ENCODE data around the gene MYBPC2. TPM values are rescaled to one million over a fixed set of nuclear protein-coding genes. Genes with fewer than 3 reads are reported as not detected.

MYBPC2 gene
- total RNA-seq, 2 experiments from 2014 or later = 0.11 to 0.59 TPM

DNA sequence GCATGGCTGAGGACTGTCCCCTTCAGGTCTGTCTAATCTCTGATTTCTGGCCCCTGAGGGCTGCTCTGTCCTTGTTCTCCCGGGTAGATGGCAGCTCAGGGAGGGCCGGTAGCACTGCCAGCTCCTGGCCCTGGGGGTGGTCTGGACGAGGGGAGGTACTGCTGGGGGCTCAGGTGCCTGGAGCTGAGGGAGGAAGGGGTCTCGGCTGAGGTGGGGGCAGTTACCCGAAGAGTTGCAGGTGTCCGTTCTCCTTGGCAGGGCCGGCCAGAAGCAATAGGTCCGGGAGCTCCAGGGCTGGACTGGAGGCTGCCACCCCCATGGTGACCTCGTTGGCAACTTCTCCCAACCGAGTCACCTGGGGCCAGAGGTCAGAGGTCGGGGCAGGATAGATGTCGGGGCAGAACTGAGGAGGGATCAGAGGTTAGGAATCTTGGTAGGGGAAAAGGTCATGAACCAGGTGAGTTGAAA, 42.4 kb downstream of the MYBPC2 start:
- TF ChIP-seq, protein P1, sequence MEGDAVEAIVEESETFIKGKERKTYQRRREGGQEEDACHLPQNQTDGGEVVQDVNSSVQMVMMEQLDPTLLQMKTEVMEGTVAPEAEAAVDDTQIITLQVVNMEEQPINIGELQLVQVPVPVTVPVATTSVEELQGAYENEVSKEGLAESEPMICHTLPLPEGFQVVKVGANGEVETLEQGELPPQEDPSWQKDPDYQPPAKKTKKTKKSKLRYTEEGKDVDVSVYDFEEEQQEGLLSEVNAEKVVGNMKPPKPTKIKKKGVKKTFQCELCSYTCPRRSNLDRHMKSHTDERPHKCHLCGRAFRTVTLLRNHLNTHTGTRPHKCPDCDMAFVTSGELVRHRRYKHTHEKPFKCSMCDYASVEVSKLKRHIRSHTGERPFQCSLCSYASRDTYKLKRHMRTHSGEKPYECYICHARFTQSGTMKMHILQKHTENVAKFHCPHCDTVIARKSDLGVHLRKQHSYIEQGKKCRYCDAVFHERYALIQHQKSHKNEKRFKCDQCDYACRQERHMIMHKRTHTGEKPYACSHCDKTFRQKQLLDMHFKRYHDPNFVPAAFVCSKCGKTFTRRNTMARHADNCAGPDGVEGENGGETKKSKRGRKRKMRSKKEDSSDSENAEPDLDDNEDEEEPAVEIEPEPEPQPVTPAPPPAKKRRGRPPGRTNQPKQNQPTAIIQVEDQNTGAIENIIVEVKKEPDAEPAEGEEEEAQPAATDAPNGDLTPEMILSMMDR (IDR thresholded peaks at IDR 0.05) = no peak
- Mint-ChIP-seq H3K36me3 (ENCODE audit: low read depth) (peaks cover 22% of the 10 kb centered on the region), H3K4me3 (peak overlapping the region; percentile 41), H3K4me1 (ENCODE audit: low read depth) (peaks cover 23% of the 10 kb centered on the region), H3K27ac (peak overlapping the region; percentile 38), H3K9me3 (no peaks in the 10 kb centered on the region), H3K27me3 (no peaks in the 10 kb centered on the region)
- intact Hi-C loops (cut with micrococcal nuclease) = no loop called here
- ChIA-PET POLR2A (interaction anchor here (1.1 to 1.7 kb wide), 2 partner anchors 37 kb away, joined by 3 to 5 read pairs; no protein-coding TSS in a partner anchor), CTCF (interaction anchor here (1.1 kb wide), 1 partner anchor 11 kb away, joined by 3 read pairs; no protein-coding TSS in a partner anchor)
- ATAC-seq (no peak), DNase-seq (no peak)

GRCh38 chr19:50475736-50476223, 43.1 kb downstream of the MYBPC2 start:
- H3K4me1 Mint-ChIP-seq (ENCODE audit: low read depth) = peaks cover 23% of the 10 kb centered on the region
- no peaks in the 10 kb centered on the region for H3K27me3 Mint-ChIP-seq
- H3K27ac Mint-ChIP-seq = peak overlapping the region; percentile 73
- ChIA-PET CTCF (no interaction called here), POLR2A (interaction anchor here (1.2 to 1.7 kb wide), 2 partner anchors 36 to 92 kb away, joined by 3 to 5 read pairs; partner anchors contain the start of gene POLD1)
- ATAC-seq (no peak), DNase-seq (no peak)
- peaks cover 22% of the 10 kb centered on the region for H3K36me3 Mint-ChIP-seq (ENCODE audit: low read depth)
- intact Hi-C loops (cut with micrococcal nuclease) = loop anchor here (2.0 kb wide), 1 partner anchor 35 kb away; the partner anchor contains the start of gene JOSD2
- TF ChIP-seq, protein P1 (IDR thresholded peaks at IDR 0.05) = no peak
- H3K9me3 Mint-ChIP-seq = no peaks in the 10 kb centered on the region
- H3K4me3 Mint-ChIP-seq = peak overlapping the region; percentile 99

DNA sequence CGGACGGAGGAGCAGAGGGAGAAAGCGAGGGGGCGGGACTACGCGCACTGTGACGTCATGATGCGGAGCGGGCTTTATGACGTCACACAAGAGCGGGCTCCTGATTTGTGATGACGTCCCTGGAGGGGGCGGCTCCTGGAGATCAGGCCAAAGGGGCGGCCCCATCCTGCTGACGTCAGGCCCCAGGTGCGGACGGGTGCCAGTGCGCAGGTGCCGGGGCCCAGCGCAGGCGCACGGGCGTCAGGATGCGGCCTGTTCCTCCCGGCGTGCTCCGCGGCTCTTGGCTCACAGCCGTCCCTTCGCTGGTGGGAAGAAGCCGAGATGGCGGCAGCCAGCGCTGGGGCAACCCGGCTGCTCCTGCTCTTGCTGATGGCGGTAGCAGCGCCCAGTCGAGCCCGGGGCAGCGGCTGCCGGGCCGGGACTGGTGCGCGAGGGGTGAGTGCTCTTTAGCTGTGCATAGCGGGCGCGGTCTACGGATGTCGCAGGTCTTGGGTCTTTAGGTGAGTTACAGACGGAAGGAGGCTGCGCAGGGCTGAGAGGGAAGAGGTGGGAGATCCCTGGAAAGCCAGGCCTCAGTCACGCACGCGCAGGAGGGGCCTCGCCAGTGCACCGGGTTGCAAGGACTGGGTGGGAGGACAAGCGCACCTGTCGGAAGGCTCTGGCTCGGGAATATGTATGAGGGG, 43.7 kb downstream of the MYBPC2 start, which contains the start of the genes EMC10 and GARIN5A:
EMC10 (plus strand) TSS at position 284 of the 683 bp plus-strand sequence; CDS start at position 322, 38 bp downstream.
GARIN5A (minus strand) TSS at position 625 of the 683 bp plus-strand sequence; CDS start at position 165, 460 bp downstream.
- DNase-seq (peak; percentile 98), ATAC-seq (peak; percentile 98)
- intact Hi-C loops (cut with micrococcal nuclease) = loop anchor here (2.0 kb wide), 1 partner anchor 34 kb away; the partner anchor contains the start of gene JOSD2
- Mint-ChIP-seq H3K9me3 (no peaks in the 10 kb centered on the region), H3K27ac (peak within 1 kb of the TSS; percentile 93), H3K36me3 (ENCODE audit: low read depth) (peaks cover 25% of the 10 kb centered on the region), H3K4me1 (ENCODE audit: low read depth) (peaks cover 23% of the 10 kb centered on the region), H3K27me3 (no peaks in the 10 kb centered on the region), H3K4me3 (peak within 1 kb of the TSS; percentile 99)
- TF ChIP-seq, protein P1 (IDR thresholded peaks at IDR 0.05) = no peak
- ChIA-PET CTCF (interaction anchor here (1.0 kb wide), 1 partner anchor 119 kb away, joined by 3 read pairs; no protein-coding TSS in a partner anchor), POLR2A (interaction anchor here (1.1 to 1.7 kb wide), 3 partner anchors 36 to 119 kb away, joined by 3 to 5 read pairs (median 4); partner anchors contain the start of gene POLD1)

GRCh38 chr19:50476907-50477238, 44.2 kb downstream of the MYBPC2 start:
- Mint-ChIP-seq H3K4me1 (ENCODE audit: low read depth) (peaks cover 23% of the 10 kb centered on the region), H3K27me3 (no peaks in the 10 kb centered on the region), H3K36me3 (ENCODE audit: low read depth) (peaks cover 25% of the 10 kb centered on the region), H3K27ac (peak overlapping the region; percentile 93), H3K4me3 (peak overlapping the region; percentile 99), H3K9me3 (no peaks in the 10 kb centered on the region)
- POLR2A ChIA-PET = interaction anchor here (1.1 to 1.7 kb wide), 3 partner anchors 35 to 120 kb away, joined by 3 to 5 read pairs (median 4); partner anchors contain the start of gene POLD1
- TF ChIP-seq, protein P1 (IDR thresholded peaks at IDR 0.05) = no peak
- intact Hi-C loops (cut with micrococcal nuclease) = loop anchor here (2.0 kb wide), 1 partner anchor 34 kb away; the partner anchor contains the start of gene JOSD2
- no peak for DNase-seq
- no peak for ATAC-seq
- CTCF ChIA-PET = interaction anchor here (1.0 kb wide), 1 partner anchor 119 kb away, joined by 3 read pairs; no protein-coding TSS in a partner anchor
